ENCODE data around the gene DST. TPM values are rescaled to one million over a fixed set of nuclear protein-coding genes. Genes with fewer than 3 reads are reported as not detected.

The DST gene
- total and polyA plus RNA-seq, 2 of the 4 experiments (the other 2 are of a cell fraction): 97.7 to 452 TPM

GRCh38 chr6:56424542-56425083 lies 218.1 kb downstream of the DST start:
- no CpG with 5 or more reads among the region's 4 CpGs for WGBS, 2 experiments (ENCODE audit: extremely low coverage in 2 of 2, insufficient read length in 1 of 2)
- CTCF ChIA-PET: interaction anchor here (0.6 kb wide), 1 partner anchor 9 kb away, joined by 3 read pairs; no protein-coding TSS in a partner anchor

More at GRCh38 chr6:56424542-56425083, 218.1 kb downstream of the DST start:
- DNase-seq: no peak
- Histone ChIP-seq H4K5ac (ENCODE audit: low read depth, low read length) (no peak overlapping the region), H2BK20ac (ENCODE audit: low read depth, low read length) (no peak overlapping the region), H3K9me1 (ENCODE audit: insufficient read depth, low read length) (no peaks in the 10 kb centered on the region), H2BK15ac (ENCODE audit: low read depth, low read length) (no peak overlapping the region), H3K79me1 (ENCODE audit: low read depth in 1 of 2, low read length in 2 of 2) (no peaks in the 10 kb centered on the region), H2AFZ (replicated peaks; ENCODE audit: low read length, poor library complexity) (no peak overlapping the region), H2BK5ac (ENCODE audit: low read depth, low read length, poor library complexity, severe bottlenecking) (no peak overlapping the region), H3K4me1 (ENCODE audit: control insufficient read depth, insufficient read depth, low read length) (no peaks in the 10 kb centered on the region), H3K56ac (ENCODE audit: extremely low read depth, insufficient read depth, low read length) (no peak overlapping the region), H3K27ac (ENCODE audit: insufficient read depth, low read length) (no peak overlapping the region), H3K9ac (ENCODE audit: low read depth, low read length) (no peak overlapping the region), H3K18ac (ENCODE audit: low read depth, low read length) (no peak overlapping the region), H3K36me3 (ENCODE audit: control insufficient read depth, insufficient read depth, low read length) (no peaks in the 10 kb centered on the region), H4K8ac (ENCODE audit: low read depth in 2 of 2, low read length in 2 of 2) (no peak overlapping the region), H3K27me3 (ENCODE audit: control insufficient read depth, insufficient read depth, low read length) (peaks cover 5% of the 10 kb centered on the region), H3K4me3 (ENCODE audit: insufficient read depth, low read depth, low read length) (no peak overlapping the region), H2AK9ac (replicated peaks; ENCODE audit: low read depth, low read length, poor library complexity) (no peak overlapping the region), H3K9me3 (ENCODE audit: control insufficient read depth, insufficient read depth, low read length) (no peaks in the 10 kb centered on the region), H3K4me2 (ENCODE audit: low read depth, low read length) (no peak overlapping the region), H4K20me1 (ENCODE audit: insufficient read depth, low read length) (no peaks in the 10 kb centered on the region), H2BK120ac (ENCODE audit: low read depth, low read length) (no peak overlapping the region), H4K91ac (ENCODE audit: insufficient read depth, low read depth, low read length) (no peak overlapping the region), H3K4ac (ENCODE audit: low read depth, low read length) (no peak overlapping the region), H3K14ac (replicated peaks; ENCODE audit: low read depth, low read length) (no peak overlapping the region), H3K23ac (ENCODE audit: low read depth, low read length) (no peak overlapping the region), H2AK5ac (ENCODE audit: low read depth, low read length) (no peak overlapping the region)
- intact Hi-C loops (cut with micrococcal nuclease) (no loop called here), in situ Hi-C loops (cut with MboI; ENCODE audit: low sequenced_read_pairs) (no loop called here), dilution Hi-C loops (cut with HindIII; ENCODE audit: low sequenced_read_pairs, unreplicated experiment) (no loop called here)
- ATAC-seq (ENCODE audit: low read depth): no peak
- no peak for TF ChIP-seq RFX5 (IDR thresholded peaks at IDR 0.05; ENCODE audit: low read depth, low read length)
- no peak for TF ChIP-seq USF2 (IDR thresholded peaks at IDR 0.05; ENCODE audit: low read depth, low read length)
- TF ChIP-seq, protein P1, sequence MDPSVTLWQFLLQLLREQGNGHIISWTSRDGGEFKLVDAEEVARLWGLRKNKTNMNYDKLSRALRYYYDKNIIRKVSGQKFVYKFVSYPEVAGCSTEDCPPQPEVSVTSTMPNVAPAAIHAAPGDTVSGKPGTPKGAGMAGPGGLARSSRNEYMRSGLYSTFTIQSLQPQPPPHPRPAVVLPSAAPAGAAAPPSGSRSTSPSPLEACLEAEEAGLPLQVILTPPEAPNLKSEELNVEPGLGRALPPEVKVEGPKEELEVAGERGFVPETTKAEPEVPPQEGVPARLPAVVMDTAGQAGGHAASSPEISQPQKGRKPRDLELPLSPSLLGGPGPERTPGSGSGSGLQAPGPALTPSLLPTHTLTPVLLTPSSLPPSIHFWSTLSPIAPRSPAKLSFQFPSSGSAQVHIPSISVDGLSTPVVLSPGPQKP (IDR thresholded peaks at IDR 0.05; ENCODE audit: borderline replicate concordance, low read depth, low read length): no peak
- no peak for TF ChIP-seq SMC3 (IDR thresholded peaks at IDR 0.05; ENCODE audit: low read depth, low read length)
- no peak for TF ChIP-seq RAD21 (IDR thresholded peaks at IDR 0.05; ENCODE audit: low read length)
- no peak for TF ChIP-seq MAFK (IDR thresholded peaks at IDR 0.05; ENCODE audit: low read depth, low read length)
- no peak for TF ChIP-seq CHD1 (IDR thresholded peaks at IDR 0.05; ENCODE audit: low read depth, low read length)
- TF ChIP-seq POLR2A (IDR thresholded peaks at IDR 0.05; ENCODE audit: low read depth, low read length): no peak
- TF ChIP-seq CTCF (conservative IDR thresholded peaks at IDR 0.05; ENCODE audit: low read depth, low read length): no peak
- no peak for TF ChIP-seq RCOR1 (IDR thresholded peaks at IDR 0.05; ENCODE audit: insufficient replicate concordance, low read length)
- TF ChIP-seq MAZ (IDR thresholded peaks at IDR 0.05; ENCODE audit: borderline replicate concordance, low read depth, low read length): no peak
- TF ChIP-seq MXI1 (IDR thresholded peaks at IDR 0.05; ENCODE audit: borderline replicate concordance, low read depth, low read length): no peak
- no TSS peak for BruUV-seq (replicated peaks)
- POLR2A ChIA-PET (ENCODE audit: unreplicated experiment): no interaction called here
